ENCODE results near the gene WDR83. TPM values are rescaled to one million over a fixed set of nuclear protein-coding genes. Genes with fewer than 3 reads are reported as not detected.
A peak's percentile ranks its signal among the peaks of the same experiment; 100 is the strongest.
"Not testable (repeated sequence)": the region's sequence is repeated elsewhere in the genome, so short reads cannot be mapped to it uniquely, and the experiment has no call there.

WDR83 gene
- total RNA-seq, 2 experiments from 2014 or later: 17.1 to 17.8 TPM

DNA sequence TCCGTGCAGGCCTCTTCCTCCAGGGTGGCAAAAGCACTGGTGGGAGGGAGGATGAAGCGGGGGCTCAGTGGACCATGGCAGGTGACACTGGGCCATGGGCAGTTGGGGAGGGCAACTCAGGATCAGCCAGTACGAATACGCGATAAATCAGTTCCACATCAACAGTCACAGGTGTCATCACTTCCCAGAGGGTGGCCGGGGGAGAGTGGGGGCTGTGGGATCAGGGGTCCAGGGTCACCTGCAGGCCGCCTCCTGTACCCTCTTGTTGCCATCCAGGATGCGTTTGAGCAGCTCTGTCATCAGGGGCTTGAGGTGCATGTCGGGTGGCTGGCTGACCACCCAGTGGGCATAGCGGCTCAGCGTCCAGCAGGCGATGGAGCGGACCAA lies 39.7 kb downstream of the WDR83 start:
- Mint-ChIP-seq H3K9me3 (no peaks in the 10 kb centered on the region), H3K36me3 (peaks cover 51% of the 10 kb centered on the region), H3K27ac (no peak overlapping the region), H3K4me1 (ENCODE audit: low read depth) (no peaks in the 10 kb centered on the region), H3K27me3 (no peaks in the 10 kb centered on the region), H3K4me3 (no peak overlapping the region)
- intact Hi-C loops (cut with micrococcal nuclease): no loop called here
- ChIA-PET CTCF (no interaction called here), POLR2A (interaction anchor here (0.6 kb wide), 1 partner anchor 16 kb away, joined by 3 read pairs; no protein-coding TSS in a partner anchor)
- no peak for DNase-seq

DNA sequence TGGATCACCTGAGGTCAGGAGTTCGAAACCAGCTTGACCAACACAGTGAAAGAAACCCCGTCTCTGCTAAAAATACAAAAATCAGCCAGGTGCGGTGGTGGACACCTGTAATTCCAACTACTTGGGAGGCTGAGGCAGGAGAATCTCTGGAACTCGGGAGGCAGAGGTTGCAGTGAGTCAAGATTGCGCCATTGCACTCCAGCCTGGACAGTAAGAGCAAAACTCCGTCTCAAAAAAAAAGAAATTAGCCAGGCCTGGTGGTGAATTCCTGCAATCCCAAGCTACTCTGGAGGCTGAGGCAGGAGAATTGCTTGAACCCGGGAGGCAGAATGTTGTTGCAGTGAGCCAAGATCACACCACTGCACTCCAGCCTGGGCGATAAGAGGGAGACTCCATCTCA lies 42.0 kb downstream of the WDR83 start:
- H3K36me3 Mint-ChIP-seq: peaks cover 50% of the 10 kb centered on the region
- H3K27me3 Mint-ChIP-seq: no peaks in the 10 kb centered on the region
- no peak overlapping the region for H3K4me3 Mint-ChIP-seq
- intact Hi-C loops (cut with micrococcal nuclease): no loop called here
- DNase-seq: no peak
- H3K9me3 Mint-ChIP-seq: no peaks in the 10 kb centered on the region
- no peaks in the 10 kb centered on the region for H3K4me1 Mint-ChIP-seq (ENCODE audit: low read depth)
- ChIA-PET POLR2A (interaction anchor here (0.6 kb wide), 1 partner anchor 26 kb away, joined by 3 read pairs; no protein-coding TSS in a partner anchor), CTCF (interaction anchor here (0.6 to 1.0 kb wide), 2 partner anchors 15 to 88 kb away, joined by 3 read pairs; no protein-coding TSS in a partner anchor)
- H3K27ac Mint-ChIP-seq: no peak overlapping the region

DNA sequence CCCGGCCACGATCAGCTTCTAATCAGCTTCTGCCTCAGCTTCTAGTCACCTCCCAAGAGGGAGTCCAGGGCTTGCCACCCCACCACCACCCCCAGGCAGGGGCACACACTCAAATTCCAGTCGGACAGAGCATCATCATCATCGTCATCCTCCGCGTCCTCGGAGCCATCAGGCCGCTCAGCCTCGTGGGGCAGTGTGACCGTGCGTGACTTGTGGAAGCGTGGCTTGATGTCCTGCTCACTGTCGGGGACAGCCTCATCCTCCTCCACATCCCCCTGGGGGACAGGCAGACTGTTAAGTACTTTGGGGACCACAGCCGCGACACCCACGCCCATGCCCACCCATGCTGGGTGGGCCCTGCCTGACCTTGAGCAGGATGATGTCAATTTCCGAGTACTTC lies 44.6 kb downstream of the WDR83 start:
- H3K36me3 Mint-ChIP-seq: peaks cover 47% of the 10 kb centered on the region
- intact Hi-C loops (cut with micrococcal nuclease): no loop called here
- H3K4me1 Mint-ChIP-seq (ENCODE audit: low read depth): no peaks in the 10 kb centered on the region
- H3K27me3 Mint-ChIP-seq: no peaks in the 10 kb centered on the region
- no peaks in the 10 kb centered on the region for H3K9me3 Mint-ChIP-seq
- H3K27ac Mint-ChIP-seq: no peak overlapping the region
- POLR2A ChIA-PET: no interaction called here
- no peak for DNase-seq
- CTCF ChIA-PET: interaction anchor here (1.4 kb wide), 1 partner anchor 47 kb away, joined by 4 read pairs; no protein-coding TSS in a partner anchor
- no peak overlapping the region for H3K4me3 Mint-ChIP-seq

DNA sequence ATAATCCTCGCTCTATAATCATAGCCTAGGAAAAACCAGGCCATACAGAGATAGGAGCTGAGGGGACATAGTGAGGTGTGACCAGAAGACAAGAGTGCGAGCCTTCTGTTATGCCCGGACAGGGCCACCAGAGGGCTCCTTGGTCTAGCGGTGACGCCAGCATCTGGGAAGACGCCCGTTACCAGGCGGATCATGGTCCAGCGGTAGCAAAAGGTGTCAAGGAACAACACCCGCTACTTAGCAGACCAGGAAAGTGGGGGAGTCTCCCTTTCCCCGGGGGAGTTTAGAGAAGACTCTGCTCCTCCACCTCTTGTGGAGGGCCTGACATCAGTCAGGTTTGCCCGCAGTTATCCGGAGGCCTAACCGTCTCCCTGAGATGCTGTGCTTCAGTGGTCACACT lies 45.5 kb downstream of the WDR83 start:
- H3K27ac Mint-ChIP-seq; POLR2A ChIA-PET; H3K4me3 Mint-ChIP-seq; H3K27me3 Mint-ChIP-seq; intact Hi-C loops (cut with micrococcal nuclease); H3K4me1 Mint-ChIP-seq (ENCODE audit: low read depth); CTCF ChIA-PET; H3K9me3 Mint-ChIP-seq: not testable (repeated sequence)
- DNase-seq: peak; percentile 40
- peaks cover 43% of the 10 kb centered on the region for H3K36me3 Mint-ChIP-seq

GRCh38 chr19:12713304-12713703 lies 46.7 kb downstream of the WDR83 start:
- H3K4me1 Mint-ChIP-seq (ENCODE audit: low read depth); POLR2A ChIA-PET; H3K9me3 Mint-ChIP-seq; H3K27me3 Mint-ChIP-seq; intact Hi-C loops (cut with micrococcal nuclease); H3K4me3 Mint-ChIP-seq; H3K27ac Mint-ChIP-seq; DNase-seq; CTCF ChIA-PET: not testable (repeated sequence)
- peaks cover 41% of the 10 kb centered on the region for H3K36me3 Mint-ChIP-seq

DNA sequence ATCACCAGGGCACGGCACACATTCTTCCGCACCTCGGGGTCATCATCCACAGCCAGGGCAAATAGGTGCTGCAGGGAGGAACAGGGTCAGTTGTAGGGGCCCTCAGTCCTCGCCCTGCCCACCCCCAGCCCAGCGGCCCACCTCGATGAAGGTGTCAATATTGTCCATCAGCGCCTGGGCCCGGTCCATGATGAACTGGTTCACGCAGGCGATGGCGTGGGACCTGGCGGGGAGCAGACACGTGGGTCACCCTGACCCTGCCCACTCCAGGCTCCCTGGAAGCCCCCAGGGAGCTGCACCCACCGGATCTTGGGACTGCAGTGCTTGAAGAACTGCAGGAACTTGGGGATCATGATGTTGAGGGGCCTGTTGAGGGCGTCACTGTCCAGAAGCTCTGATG lies 48.5 kb downstream of the WDR83 start:
- intact Hi-C loops (cut with micrococcal nuclease): no loop called here
- Mint-ChIP-seq H3K9me3 (no peaks in the 10 kb centered on the region), H3K4me1 (ENCODE audit: low read depth) (peaks cover 10% of the 10 kb centered on the region), H3K27me3 (no peaks in the 10 kb centered on the region), H3K4me3 (no peak overlapping the region), H3K27ac (no peak overlapping the region), H3K36me3 (peaks cover 50% of the 10 kb centered on the region)
- ChIA-PET POLR2A (interaction anchor here (1.0 kb wide), 1 partner anchor 9 kb away, joined by 3 read pairs; the partner anchor contains the start of gene TNPO2), CTCF (interaction anchor here (5.8 kb wide), 1 partner anchor 44 kb away, joined by 60 read pairs; no protein-coding TSS in a partner anchor)
- DNase-seq: no peak

GRCh38 chr19:12715929-12716328 lies 49.3 kb downstream of the WDR83 start:
- H3K27ac Mint-ChIP-seq: no peak overlapping the region
- no peaks in the 10 kb centered on the region for H3K9me3 Mint-ChIP-seq
- ChIA-PET CTCF (interaction anchor here (1.8 to 5.8 kb wide), 2 partner anchors 18 to 43 kb away, joined by 7 to 60 read pairs; no protein-coding TSS in a partner anchor), POLR2A (interaction anchor here (1.0 kb wide), 1 partner anchor 8 kb away, joined by 3 read pairs; the partner anchor contains the start of gene TNPO2)
- H3K4me1 Mint-ChIP-seq (ENCODE audit: low read depth): peaks cover 17% of the 10 kb centered on the region
- intact Hi-C loops (cut with micrococcal nuclease): no loop called here
- H3K27me3 Mint-ChIP-seq: no peaks in the 10 kb centered on the region
- peaks cover 48% of the 10 kb centered on the region for H3K36me3 Mint-ChIP-seq
- no peak overlapping the region for H3K4me3 Mint-ChIP-seq
- no peak for DNase-seq

GRCh38 chr19:12720296-12720695 lies 53.7 kb downstream of the WDR83 start:
- H3K4me3 Mint-ChIP-seq: peak overlapping the region; percentile 81
- peaks cover 26% of the 10 kb centered on the region for H3K4me1 Mint-ChIP-seq (ENCODE audit: low read depth)
- CTCF ChIA-PET: interaction anchor here (1.6 to 4.8 kb wide), 3 partner anchors 13 to 76 kb away, joined by 4 to 44 read pairs (median 7); partner anchors contain the start of gene TRIR
- H3K27me3 Mint-ChIP-seq: no peaks in the 10 kb centered on the region
- peak overlapping the region; percentile 82 for H3K27ac Mint-ChIP-seq
- DNase-seq: no peak
- H3K9me3 Mint-ChIP-seq: no peaks in the 10 kb centered on the region
- intact Hi-C loops (cut with micrococcal nuclease): loop anchor here (5.0 kb wide), 3 partner anchors 38 to 217 kb away; partner anchors contain the start of genes CALR, DHPS and JUNB
- POLR2A ChIA-PET: no interaction called here
- H3K36me3 Mint-ChIP-seq: peaks cover 41% of the 10 kb centered on the region

DNA sequence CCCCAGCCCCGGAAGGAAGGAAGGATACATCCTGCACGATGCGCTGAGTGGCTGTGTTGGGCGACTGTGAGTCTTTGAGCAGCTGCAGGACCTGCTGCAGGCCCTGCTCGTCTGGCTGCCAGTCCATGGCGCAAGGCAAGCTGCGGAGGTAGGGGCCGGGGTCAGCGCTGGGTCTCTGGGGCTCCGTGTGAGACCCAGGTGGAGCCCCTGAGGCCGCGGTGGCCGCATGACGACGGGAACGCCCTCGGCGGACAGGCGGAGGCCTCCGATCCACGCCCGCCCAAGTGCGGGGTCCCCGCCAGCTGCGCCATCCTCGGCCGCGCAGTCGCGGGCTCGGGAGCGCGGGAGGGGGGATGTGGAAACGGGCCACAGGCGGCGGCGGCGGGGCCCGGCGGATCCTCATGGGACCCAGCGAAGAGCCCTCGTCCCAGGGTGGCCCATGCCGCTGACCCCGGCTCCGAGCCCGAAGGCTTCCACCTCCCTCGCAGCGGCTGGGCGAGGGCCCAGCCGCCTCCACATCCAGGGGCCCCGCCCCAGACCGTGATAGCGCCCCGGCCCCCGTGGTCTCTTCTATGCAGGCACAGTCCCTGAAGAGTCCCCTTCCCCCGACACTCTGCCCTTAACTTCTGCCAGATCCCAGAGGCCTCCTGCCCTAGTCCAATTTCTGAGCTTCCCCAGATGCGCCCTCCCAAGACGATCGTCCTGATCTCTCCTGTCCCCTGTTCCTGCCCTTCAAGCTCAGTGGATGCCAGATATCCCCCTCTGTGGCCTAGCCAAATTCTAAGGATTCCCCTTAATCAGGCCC lies 54.4 kb downstream of the WDR83 start:
- POLR2A ChIA-PET: interaction anchor here (2.4 to 3.8 kb wide), 3 partner anchors 13 to 71 kb away, joined by 14 to 73 read pairs (median 24); partner anchors contain the start of genes FBXW9, JUNB and TRIR
- Mint-ChIP-seq H3K27ac (peak overlapping the region; percentile 91), H3K27me3 (no peaks in the 10 kb centered on the region), H3K4me1 (ENCODE audit: low read depth) (peaks cover 26% of the 10 kb centered on the region), H3K36me3 (peaks cover 37% of the 10 kb centered on the region), H3K4me3 (peak overlapping the region; percentile 85), H3K9me3 (no peaks in the 10 kb centered on the region)
- intact Hi-C loops (cut with micrococcal nuclease): loop anchor here (5.0 kb wide), 3 partner anchors 39 to 216 kb away; partner anchors contain the start of genes CALR, DHPS and JUNB
- CTCF ChIA-PET: interaction anchor here (0.8 to 4.8 kb wide), 7 partner anchors 12 to 127 kb away, joined by 4 to 44 read pairs (median 5); partner anchors contain the start of gene TRIR
- DNase-seq: peak; percentile 36

- Mint-ChIP-seq H3K27ac (peak overlapping the region; percentile 95), H3K27me3 (no peaks in the 10 kb centered on the region), H3K36me3 (peaks cover 37% of the 10 kb centered on the region), H3K4me3 (peak overlapping the region; percentile 92), H3K4me1 (ENCODE audit: low read depth) (peaks cover 28% of the 10 kb centered on the region), H3K9me3 (no peaks in the 10 kb centered on the region)
- peak; percentile 63 for DNase-seq
- intact Hi-C loops (cut with micrococcal nuclease): loop anchor here (1.0 to 5.0 kb wide), 5 partner anchors 15 to 215 kb away; partner anchors contain the start of genes CALR, DHPS, FBXW9 and GET3
- ChIA-PET POLR2A (interaction anchor here (0.6 to 3.8 kb wide), 10 partner anchors 10 to 211 kb away, joined by 3 to 73 read pairs (median 8); partner anchors contain the start of genes FARSA, FBXW9, GET3 and JUNB), CTCF (interaction anchor here (0.8 to 4.8 kb wide), 11 partner anchors 11 to 126 kb away, joined by 3 to 44 read pairs (median 5); partner anchors contain the start of genes JUNB and TRIR)
Observed at GRCh38 chr19:12721656-12722565, 55.3 kb downstream of the WDR83 start.
